ENCODE measurements around the gene OR5I1.
"Not testable (repeated sequence)": the region's sequence is repeated elsewhere in the genome, so short reads cannot be mapped to it uniquely, and the experiment has no call there.

Gene OR5I1

DNA sequence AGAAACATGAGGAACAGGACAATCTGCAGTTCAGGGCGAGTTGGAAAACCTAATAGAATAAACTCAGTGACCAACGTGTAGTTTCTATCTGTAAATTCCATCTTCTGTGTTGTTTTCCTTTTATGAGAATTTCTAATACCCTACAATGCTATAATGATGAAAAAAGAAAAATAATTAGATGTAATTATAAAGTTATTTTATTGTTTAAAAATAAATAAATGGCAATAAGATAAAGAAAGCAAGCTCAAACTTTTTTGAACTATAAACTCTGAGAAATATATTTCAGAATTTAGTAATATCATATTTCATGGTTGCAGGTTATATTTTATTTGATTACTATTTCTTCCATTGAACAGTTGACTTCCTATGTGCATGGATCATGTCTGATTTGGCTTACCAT is at the start of gene OR5I1:
OR5I1 (minus strand) TSS at position 101 of the 400 bp plus-strand sequence; CDS start at position 101, 0 bp downstream.
- no peak for DNase-seq

GRCh38 chr11:55970935-55971334 is 34.7 kb upstream of the OR5I1 start:
- no peak for DNase-seq

GRCh38 chr11:55969845-55970244 is 33.6 kb upstream of the OR5I1 start, which contains the start of gene OR10AG1:
OR10AG1 (minus strand) TSS chr11:55969945; CDS start chr11:55969907, 38 bp downstream.
- no peak for DNase-seq

- DNase-seq = no peak
Measured at GRCh38 chr11:55967914-55968313, 31.7 kb upstream of the OR5I1 start.

DNA sequence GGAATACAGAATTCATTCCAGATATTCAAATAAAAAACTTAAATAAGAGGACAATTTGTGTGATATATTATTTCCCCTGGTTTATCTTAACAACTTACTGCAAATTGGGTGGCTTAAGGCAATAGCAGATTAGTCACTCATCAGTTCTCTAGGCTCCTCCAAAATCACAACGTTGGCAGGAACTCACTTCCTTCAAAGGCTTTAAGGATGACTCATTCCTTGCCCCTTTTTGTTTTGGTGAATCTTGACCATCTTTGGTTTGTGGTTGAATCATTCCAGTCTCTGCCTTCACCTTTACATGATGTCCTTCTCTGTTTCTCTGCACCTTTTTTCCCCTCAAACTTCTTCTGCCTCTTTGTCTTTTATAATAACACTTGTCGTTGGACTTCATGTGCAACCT is 30.2 kb upstream of the OR5I1 start:
- no peak for DNase-seq

DNA sequence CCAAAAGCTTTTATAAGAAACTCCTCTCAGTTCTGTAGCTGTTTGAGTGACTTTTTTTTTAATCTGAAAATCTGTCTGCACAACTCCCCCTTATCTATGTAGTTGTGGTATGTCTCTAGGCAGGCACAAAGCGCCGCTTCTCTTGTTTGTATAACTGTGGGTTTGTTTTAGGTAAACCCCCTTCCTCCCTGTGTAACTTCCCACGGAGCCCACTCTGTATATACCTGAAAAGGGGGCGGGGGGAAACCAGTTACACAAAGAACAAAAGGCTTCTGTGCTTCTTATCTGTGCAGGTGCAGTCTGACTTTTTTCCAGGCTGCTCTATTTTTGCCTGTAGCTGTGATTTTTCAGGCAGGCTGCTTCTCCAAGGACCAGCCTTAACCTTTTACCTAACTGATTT is 20.3 kb upstream of the OR5I1 start:
- no peak for DNase-seq

DNA sequence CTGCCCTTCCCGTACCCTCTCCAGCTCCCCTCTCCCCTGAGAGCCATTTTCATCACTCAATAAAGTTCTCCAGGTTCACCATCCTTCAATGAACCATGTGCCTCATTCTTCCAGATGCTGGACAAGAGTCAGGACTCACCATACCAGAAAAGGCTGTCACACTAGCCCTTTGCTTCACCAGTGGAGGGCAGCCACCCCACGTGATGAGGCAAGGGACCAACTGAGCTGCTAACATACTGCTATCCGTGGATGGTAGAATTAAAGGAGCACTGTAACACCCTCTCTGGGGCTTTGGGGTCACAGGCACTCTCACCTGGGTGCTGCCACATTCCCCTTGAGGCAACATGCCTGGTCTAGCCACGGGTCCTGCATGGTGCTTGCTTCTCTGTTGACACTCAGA is 13.1 kb upstream of the OR5I1 start:
- DNase-seq = no peak

DNA sequence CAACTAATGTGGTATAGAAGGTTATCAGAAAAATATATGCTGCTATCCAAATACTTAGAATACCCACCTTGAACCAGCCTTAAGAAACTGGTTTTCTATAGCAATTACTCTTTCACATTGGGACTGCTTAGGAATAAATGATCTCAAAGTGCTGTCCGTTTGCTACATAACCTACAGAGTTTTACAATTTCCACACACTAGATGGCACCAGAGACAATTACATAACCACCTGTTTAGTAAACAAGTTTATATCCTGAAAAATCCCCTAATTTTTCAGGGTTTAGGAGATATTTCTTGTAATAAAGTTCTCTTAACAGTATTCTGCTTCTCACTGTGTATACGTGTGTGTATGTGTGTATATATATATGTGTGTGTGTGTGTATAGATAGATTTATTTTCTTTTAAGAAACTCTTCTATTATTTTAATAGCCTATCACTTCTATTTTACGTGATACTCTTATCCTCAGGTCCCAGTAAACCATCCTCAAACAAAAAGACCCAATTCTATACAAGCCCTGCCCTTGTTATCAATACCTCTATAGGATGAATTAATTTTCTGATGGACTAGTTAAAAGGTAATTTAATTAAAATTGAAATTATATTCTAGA is 6.7 kb upstream of the OR5I1 start:
- no peak for DNase-seq

- DNase-seq = no peak
Measured at GRCh38 chr11:55920537-55920936, 15.7 kb downstream of the OR5I1 start.

GRCh38 chr11:55914482-55914881 is 21.7 kb downstream of the OR5I1 start, which contains the start of gene OR5W2:
OR5W2 (minus strand) TSS chr11:55914582; CDS start chr11:55914582, 0 bp downstream.
- no peak for DNase-seq

DNA sequence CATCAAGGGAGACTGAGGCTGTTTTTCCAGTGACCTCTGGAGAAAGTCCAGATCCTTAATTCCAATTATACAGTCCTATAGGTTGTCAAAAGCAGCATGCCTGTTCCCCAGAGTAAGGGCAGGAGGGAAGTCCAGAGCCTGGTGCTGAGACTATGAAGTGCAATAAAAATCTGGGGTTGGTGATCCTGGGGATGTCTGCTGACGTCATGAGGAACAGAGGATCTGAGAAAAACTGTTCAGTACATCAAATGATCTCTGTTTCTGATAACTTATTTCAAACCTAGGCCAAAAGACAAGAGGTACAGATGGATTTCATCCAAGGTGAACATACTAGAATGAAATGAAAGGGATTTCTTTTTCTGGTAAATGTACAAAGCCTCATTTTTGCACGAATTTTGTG is 33.9 kb downstream of the OR5I1 start:
- no peak for DNase-seq

GRCh38 chr11:55895216-55895615 is 41.0 kb downstream of the OR5I1 start:
- no peak for DNase-seq

- not testable (repeated sequence) for DNase-seq
Measured at GRCh38 chr11:55885481-55885880, 50.7 kb downstream of the OR5I1 start.
